SK-N-SH (cell line): ENCODE measurements around the gene WFDC13. TPM values are rescaled to one million over a fixed set of nuclear protein-coding genes. Genes with fewer than 3 reads are reported as not detected.

Source experiments
- polyA plus RNA-seq, 3 experiments: library from polyadenylated mRNA; depleted of rRNA; stranded (reverse); fragments of >200 nt; gene quantifications; 2 replicates each; pipeline ENCODE4 v1.2.3, GENCODE V29; 2012
- small RNA-seq, 7 experiments: library from RNA; depleted of rRNA; stranded (forward); fragments of <200 nt; gene quantifications; one replicate each; pipeline ENCODE3, GENCODE V24; 2012

WFDC13 gene
- polyA plus RNA-seq, 1 of the 3 experiments (the other 2 are of a cell fraction): not detected

Small RNA genes lying within 50 kb of the gene (small RNA-seq; reads per million reads assigned to genes)
- 0 to 1.6 (median 0.59) reads per million in 7 experiments for gene MIR3617
- 0 reads per million in 7 experiments for gene SPINT5P

Other genes with a start within 250 kb of the WFDC13 start
- 0.21 TPM in 1 of 2 replicates, not detected in the other for gene WFDC2, start 232.3 kb upstream of the WFDC13 start, polyA plus RNA-seq (2012; rRNA removed)
- not detected in 2 replicates for gene SPINT3, start 186.4 kb upstream of the WFDC13 start, polyA plus RNA-seq (2012; rRNA removed)
- not detected in 2 replicates for gene WFDC6, start 162.6 kb upstream of the WFDC13 start, polyA plus RNA-seq (2012; rRNA removed)
- gene EPPIN, start 154.6 kb upstream of the WFDC13 start, polyA plus RNA-seq (2012; rRNA removed): not detected in 2 replicates
- gene WFDC8, start 122.8 kb upstream of the WFDC13 start, polyA plus RNA-seq (2012; rRNA removed): not detected in 2 replicates
- gene WFDC10A, start 72.3 kb upstream of the WFDC13 start, polyA plus RNA-seq (2012; rRNA removed): not detected in 2 replicates
- gene WFDC9, start 70.8 kb upstream of the WFDC13 start, polyA plus RNA-seq (2012; rRNA removed): not detected in 2 replicates
- gene WFDC11, start 31.8 kb upstream of the WFDC13 start, polyA plus RNA-seq (2012; rRNA removed): not detected in 2 replicates
- not detected in 2 replicates for gene WFDC10B, start 3.0 kb downstream of the WFDC13 start, polyA plus RNA-seq (2012; rRNA removed)
- gene SPINT4, start 20.3 kb downstream of the WFDC13 start, polyA plus RNA-seq (2012; rRNA removed): not detected in 2 replicates
- gene WFDC3, start 89.8 kb downstream of the WFDC13 start, polyA plus RNA-seq (2012; rRNA removed): 0.76 and 0.97 TPM in 2 replicates
- 60.0 and 65.8 TPM in 2 replicates for gene DNTTIP1, start 89.9 kb downstream of the WFDC13 start, polyA plus RNA-seq (2012; rRNA removed)
- gene UBE2C, start 110.6 kb downstream of the WFDC13 start, polyA plus RNA-seq (2012; rRNA removed): 82.8 and 115 TPM in 2 replicates
- gene TNNC2, start 125.3 kb downstream of the WFDC13 start, polyA plus RNA-seq (2012; rRNA removed): 0.57 and 1.1 TPM in 2 replicates
- gene SNX21, start 131.8 kb downstream of the WFDC13 start, polyA plus RNA-seq (2012; rRNA removed): 20.6 and 22.1 TPM in 2 replicates
- 48.4 and 54.8 TPM in 2 replicates for gene ACOT8, start 155.4 kb downstream of the WFDC13 start, polyA plus RNA-seq (2012; rRNA removed)
- gene ZSWIM3, start 155.6 kb downstream of the WFDC13 start, polyA plus RNA-seq (2012; rRNA removed): 2.3 and 2.9 TPM in 2 replicates
- 1.8 and 2.8 TPM in 2 replicates for gene ZSWIM1, start 179.2 kb downstream of the WFDC13 start, polyA plus RNA-seq (2012; rRNA removed)
- gene SPATA25, start 185.6 kb downstream of the WFDC13 start, polyA plus RNA-seq (2012; rRNA removed): 1.3 and 2.9 TPM in 2 replicates
- 3.5 and 4.7 TPM in 2 replicates for gene NEURL2, start 189.2 kb downstream of the WFDC13 start, polyA plus RNA-seq (2012; rRNA removed)
- gene CTSA, start 189.3 kb downstream of the WFDC13 start, polyA plus RNA-seq (2012; rRNA removed): 338 and 363 TPM in 2 replicates
- gene PLTP, start 210.1 kb downstream of the WFDC13 start, polyA plus RNA-seq (2012; rRNA removed): 114 and 154 TPM in 2 replicates
- gene PCIF1, start 232.6 kb downstream of the WFDC13 start, polyA plus RNA-seq (2012; rRNA removed): 18.2 and 23.1 TPM in 2 replicates